ENCODE results near the gene SAMD4A.

- TF ChIP-seq POLR2A (IDR thresholded peaks at IDR 0.05) = no peak
- no peak for TF ChIP-seq CTCF (IDR thresholded peaks at IDR 0.05)
Observed at GRCh38 chr14:54577977-54578376, 11.0 kb downstream of the SAMD4A start.
